Dedifferentiated amniotic fluid mesenchymal stem cell (primary cell): ENCODE results near the gene STARD3NL.
"Not testable (repeated sequence)": the region's sequence is repeated elsewhere in the genome, so short reads cannot be mapped to it uniquely, and the experiment has no call there.

Source experiments
- DNase-seq: peaks from one replicate; pipeline ENCODE4 v3.0.0-alpha.2; 2016; ENCODE audit errors: extremely low spot score

Gene STARD3NL

GRCh38 chr7:38222481-38223096 is 44.5 kb downstream of the STARD3NL start:
- DNase-seq = peak; percentile 51

GRCh38 chr7:38223306-38223705 is 45.3 kb downstream of the STARD3NL start:
- no peak for DNase-seq

- no peak for DNase-seq
These were observed 46.3 kb downstream of the STARD3NL start for GRCh38 chr7:38224392-38224791.

- no peak for DNase-seq
These were observed 51.3 kb downstream of the STARD3NL start for GRCh38 chr7:38229386-38229785.

- DNase-seq = no peak
These were observed 52.0 kb downstream of the STARD3NL start for GRCh38 chr7:38229884-38230642.

- no peak for DNase-seq
These were observed 54.7 kb downstream of the STARD3NL start for GRCh38 chr7:38232502-38233366.

GRCh38 chr7:38234759-38235158 is 56.7 kb downstream of the STARD3NL start:
- not testable (repeated sequence) for DNase-seq

GRCh38 chr7:38235606-38236005 is 57.6 kb downstream of the STARD3NL start:
- no peak for DNase-seq

- not testable (repeated sequence) for DNase-seq
These were observed 61.1 kb downstream of the STARD3NL start for GRCh38 chr7:38239129-38239528.

- DNase-seq = no peak
These were observed 63.0 kb downstream of the STARD3NL start for GRCh38 chr7:38241071-38241470.

GRCh38 chr7:38242814-38243213 is 64.8 kb downstream of the STARD3NL start:
- no peak for DNase-seq

GRCh38 chr7:38243345-38243744 is 65.3 kb downstream of the STARD3NL start:
- not testable (repeated sequence) for DNase-seq

GRCh38 chr7:38244516-38244915 is 66.5 kb downstream of the STARD3NL start:
- no peak for DNase-seq

- DNase-seq = no peak
These were observed 67.4 kb downstream of the STARD3NL start for GRCh38 chr7:38245409-38245977.

- no peak for DNase-seq
These were observed 70.1 kb downstream of the STARD3NL start for GRCh38 chr7:38248069-38248567.

- DNase-seq = not testable (repeated sequence)
These were observed 71.8 kb downstream of the STARD3NL start for GRCh38 chr7:38249849-38250248.

GRCh38 chr7:38257350-38257677 is 79.3 kb downstream of the STARD3NL start:
- no peak for DNase-seq

- not testable (repeated sequence) for DNase-seq
These were observed 81.1 kb downstream of the STARD3NL start for GRCh38 chr7:38259157-38259556.

GRCh38 chr7:38261601-38262000 is 83.6 kb downstream of the STARD3NL start:
- DNase-seq = not testable (repeated sequence)

- DNase-seq = not testable (repeated sequence)
These were observed 84.0 kb downstream of the STARD3NL start for GRCh38 chr7:38262026-38262425.

GRCh38 chr7:38262545-38262944 is 84.5 kb downstream of the STARD3NL start:
- DNase-seq = no peak

GRCh38 chr7:38263274-38263673 is 85.2 kb downstream of the STARD3NL start:
- not testable (repeated sequence) for DNase-seq
